LNCAP (cell line): ENCODE measurements around the gene CHST6.

Experiments used
- TF ChIP-seq, protein P1 (sequence below): fragments of 450-650 bp; IDR thresholded peaks from 2 replicates; pipeline ENCODE4 v1.5.1; 2017; ENCODE audit warnings: mild to moderate bottlenecking

Gene CHST6

DNA sequence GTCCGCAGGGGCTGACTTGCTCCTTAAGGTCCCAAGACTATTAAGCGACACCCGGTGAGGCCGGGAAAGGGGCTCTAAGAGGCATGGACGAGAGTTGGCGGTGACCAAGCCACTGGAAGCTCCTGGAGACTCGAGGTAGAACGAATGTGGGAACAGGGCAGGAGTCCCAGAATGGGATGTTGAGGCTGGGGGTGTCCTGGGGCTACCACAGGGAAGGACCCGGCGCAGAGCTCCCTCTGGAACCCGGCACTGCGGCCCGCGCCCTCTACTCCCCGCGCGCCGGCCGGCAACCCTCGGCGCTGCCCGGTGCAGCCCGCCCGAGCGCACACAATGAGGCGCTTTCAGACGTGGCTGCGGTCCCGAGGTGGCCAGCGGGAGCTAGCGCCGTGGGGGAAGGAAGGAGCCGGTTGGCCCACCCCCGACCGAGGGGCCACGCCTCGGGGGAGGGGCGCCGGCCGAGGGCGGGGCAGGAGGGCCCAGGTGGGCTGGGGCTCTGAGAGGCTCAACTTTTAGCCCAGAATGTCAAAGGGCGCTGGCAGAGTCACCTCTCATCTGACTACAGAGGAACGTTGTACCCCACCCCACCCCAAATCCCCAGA is at the start of gene CHST6:
Gene CHST6 (minus strand): TSS at position 366 of the 599 bp plus-strand sequence. CDS start 15,613 bp downstream, outside the sequence.
- TF ChIP-seq, protein P1, sequence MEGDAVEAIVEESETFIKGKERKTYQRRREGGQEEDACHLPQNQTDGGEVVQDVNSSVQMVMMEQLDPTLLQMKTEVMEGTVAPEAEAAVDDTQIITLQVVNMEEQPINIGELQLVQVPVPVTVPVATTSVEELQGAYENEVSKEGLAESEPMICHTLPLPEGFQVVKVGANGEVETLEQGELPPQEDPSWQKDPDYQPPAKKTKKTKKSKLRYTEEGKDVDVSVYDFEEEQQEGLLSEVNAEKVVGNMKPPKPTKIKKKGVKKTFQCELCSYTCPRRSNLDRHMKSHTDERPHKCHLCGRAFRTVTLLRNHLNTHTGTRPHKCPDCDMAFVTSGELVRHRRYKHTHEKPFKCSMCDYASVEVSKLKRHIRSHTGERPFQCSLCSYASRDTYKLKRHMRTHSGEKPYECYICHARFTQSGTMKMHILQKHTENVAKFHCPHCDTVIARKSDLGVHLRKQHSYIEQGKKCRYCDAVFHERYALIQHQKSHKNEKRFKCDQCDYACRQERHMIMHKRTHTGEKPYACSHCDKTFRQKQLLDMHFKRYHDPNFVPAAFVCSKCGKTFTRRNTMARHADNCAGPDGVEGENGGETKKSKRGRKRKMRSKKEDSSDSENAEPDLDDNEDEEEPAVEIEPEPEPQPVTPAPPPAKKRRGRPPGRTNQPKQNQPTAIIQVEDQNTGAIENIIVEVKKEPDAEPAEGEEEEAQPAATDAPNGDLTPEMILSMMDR, result no peak

DNA sequence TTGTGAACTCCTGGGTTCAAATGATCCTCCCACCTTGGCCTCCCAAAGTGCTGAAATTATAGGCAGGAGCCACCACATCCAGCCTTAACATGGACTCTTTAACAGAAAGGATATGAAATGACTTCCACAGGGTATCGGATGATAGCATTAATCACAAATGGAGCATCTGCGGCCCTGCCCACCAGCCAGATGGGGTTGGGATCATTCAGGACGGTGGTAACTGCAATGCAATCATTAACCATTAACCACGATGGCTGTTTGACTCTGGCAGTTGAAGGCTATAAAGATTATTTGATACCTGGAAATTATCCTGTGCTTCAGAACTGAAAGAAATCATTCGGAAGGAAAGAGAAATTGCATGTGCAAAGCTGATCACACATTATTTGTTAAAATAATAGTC is 46.0 kb upstream of the CHST6 start:
- TF ChIP-seq, protein P1, result no peak

DNA sequence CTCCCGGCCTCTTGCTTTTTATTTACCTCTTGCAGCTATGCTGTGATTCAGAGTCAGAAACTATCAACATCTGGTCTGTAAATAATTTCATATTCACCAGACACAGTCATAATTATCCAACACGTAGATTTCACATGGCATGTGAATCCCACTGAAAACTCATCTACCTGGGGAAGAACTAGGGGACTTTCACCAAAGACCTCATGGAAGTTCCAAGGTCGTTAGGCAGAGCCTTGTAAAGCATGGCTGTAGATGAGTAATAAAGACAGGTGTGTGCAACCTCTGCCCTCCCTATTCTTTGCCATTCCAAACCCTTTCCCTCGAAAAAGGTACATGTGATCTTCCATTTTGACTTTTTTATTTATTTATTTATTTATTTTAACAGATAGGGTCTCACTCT is 42.5 kb upstream of the CHST6 start:
- TF ChIP-seq, protein P1, result no peak

DNA sequence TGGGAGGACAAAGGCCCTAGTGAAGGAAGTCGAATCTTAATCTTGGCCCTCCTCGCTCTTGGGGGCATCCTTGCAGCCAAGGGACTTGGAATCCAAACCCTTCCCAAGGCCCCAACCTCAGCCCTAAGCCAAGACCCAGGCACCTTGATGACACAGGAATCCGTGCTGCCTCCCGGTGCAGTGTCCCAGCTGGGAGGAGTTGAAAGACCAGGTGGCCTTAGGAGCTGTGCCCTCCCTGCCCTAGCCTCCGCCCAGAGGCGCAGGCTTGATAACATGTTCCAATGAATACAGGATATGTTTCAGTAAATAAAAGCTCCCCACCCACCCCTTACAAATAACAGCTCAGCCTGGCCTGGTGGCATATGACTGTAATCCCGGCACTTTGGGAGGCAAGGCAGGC is 40.7 kb upstream of the CHST6 start, which contains the start of gene CHST5:
Gene CHST5 (minus strand): TSS at position 208 of the 400 bp plus-strand sequence. CDS start 5,724 bp downstream, outside the sequence.
- TF ChIP-seq, protein P1, result no peak

DNA sequence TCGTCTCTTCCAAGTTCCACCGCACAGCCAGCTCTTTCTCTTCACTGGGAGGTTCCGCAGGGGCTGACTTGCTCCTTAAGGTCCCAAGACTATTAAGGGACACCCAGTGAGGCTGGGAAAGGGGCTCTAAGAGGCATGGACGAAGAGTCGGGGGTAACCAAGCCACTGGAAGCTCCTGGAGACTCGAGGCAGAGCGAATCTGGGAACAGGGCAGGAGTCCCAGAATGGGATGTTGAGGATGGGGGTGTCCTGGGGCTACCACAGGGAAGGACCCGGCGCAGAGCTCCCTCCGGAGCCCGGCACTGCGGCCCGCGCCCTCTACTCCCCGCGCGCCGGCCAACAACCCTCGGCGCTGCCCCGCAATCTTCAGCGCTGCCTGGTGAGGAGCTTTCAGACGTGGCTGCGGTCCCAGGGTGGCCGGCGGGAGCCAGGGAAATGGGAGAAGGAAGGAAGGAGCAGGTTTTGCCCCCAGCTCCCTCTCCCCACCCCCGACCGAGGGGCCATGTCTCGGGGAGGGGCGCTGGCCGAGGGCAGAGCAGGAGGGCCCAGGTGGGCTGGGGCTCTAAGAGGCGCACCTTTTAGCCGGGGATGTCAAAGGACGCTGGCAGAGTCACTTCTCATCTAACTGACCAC is 40.1 kb upstream of the CHST6 start:
- TF ChIP-seq, protein P1, result no peak

DNA sequence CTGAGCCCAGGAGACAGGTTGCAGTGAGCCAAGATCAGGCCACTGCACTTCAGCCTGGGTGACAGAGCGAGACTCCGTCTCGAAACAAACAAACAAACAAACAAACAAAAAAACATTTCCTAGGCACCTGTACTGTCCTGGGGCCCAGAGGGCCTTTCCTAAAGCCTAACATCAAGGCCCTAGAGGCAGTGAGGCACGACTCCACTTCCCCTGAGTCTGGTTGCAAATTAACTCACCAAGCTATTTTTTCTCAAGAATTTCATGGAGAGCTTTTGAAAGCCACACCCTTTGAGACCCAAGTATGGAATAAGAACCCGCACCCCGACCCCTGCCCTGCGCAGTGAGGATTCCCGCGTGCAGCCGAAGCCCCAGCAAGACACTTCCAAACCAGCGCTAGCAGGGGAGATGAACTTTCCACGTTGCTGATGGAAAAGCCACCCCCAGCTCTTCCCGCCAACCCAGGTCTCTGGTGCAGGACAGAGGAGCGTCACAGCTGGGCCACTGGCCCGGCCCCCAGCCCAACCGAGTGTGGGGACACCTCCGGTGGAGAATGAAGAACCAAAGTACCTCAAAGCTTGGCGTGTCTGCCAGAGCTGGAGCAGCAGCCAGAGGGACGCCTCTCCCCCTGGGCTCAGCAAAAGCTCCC is 39.4 kb upstream of the CHST6 start:
- TF ChIP-seq, protein P1, result no peak

DNA sequence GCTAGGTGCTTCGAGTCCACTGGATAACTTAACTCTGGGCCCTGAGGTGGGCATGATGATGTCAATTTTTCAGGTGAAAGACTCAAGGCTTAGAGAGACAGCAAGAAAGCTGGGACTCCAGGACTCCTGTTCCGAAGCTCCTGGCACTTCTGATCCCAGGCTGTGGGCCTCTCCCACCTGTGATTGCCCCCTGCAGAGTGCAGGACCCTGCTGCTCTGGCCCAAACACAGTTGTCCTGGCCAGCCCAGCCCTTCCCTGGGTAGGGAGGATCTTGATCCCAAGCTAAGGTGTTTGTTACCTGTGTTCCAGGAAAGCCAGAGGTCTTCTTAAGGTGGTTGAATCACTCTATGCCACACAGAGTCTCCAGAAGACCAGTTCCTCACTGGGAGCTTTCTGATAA is 37.5 kb upstream of the CHST6 start:
- TF ChIP-seq, protein P1, result no peak
